H1 (cell line): ENCODE measurements around the gene AIRE. TPM values are rescaled to one million over a fixed set of nuclear protein-coding genes. Genes with fewer than 3 reads are reported as not detected.
"Not testable (repeated sequence)": the region's sequence is repeated elsewhere in the genome, so short reads cannot be mapped to it uniquely, and the experiment has no call there.

ENCODE experiments used
- CTCF ChIA-PET: fragments of 300-600 bp; sonication (Branson Sonifier 250); formaldehyde crosslinking; loops from one replicate; lab custom pipeline; 2021; ENCODE audit not compliant: partially characterized antibody; lab: Charles Lee
- POLR2A ChIA-PET: fragments of 300-600 bp; sonication (Branson Sonifier 250); formaldehyde crosslinking; loops from one replicate; lab custom pipeline; 2021; ENCODE audit warnings: inconsistent platforms; ENCODE audit not compliant: partially characterized antibody; lab: Charles Lee
- DNase-seq, 2 experiments: peaks; one replicate each; pipeline versions ENCODE4 v3.0.0 to v3.0.0-alpha.2; 2010 to 2022; ENCODE audit warnings: low spot score in 2 of 2, low read depth in 1 of 2, mixed read lengths in 1 of 2
- FAIRE-seq: peaks from 2 replicates; lab custom pipeline; 2011; peaks lifted over from hg19 to GRCh38; lab: Jason Lieb, UNC
- H2AFZ ChIP-seq: 2 replicates; pipeline ENCODE4 v1.8.1; 2012; ENCODE audit warnings: low read length, inconsistent platforms
- H2AK5ac ChIP-seq: 2 replicates; pipeline ENCODE4 v1.6.1; 2013; ENCODE audit warnings: low read depth, low read length
- H2BK120ac ChIP-seq: replicated peaks from 2 replicates; pipeline ENCODE3; 2013; ENCODE audit warnings: low read depth, low read length, inconsistent platforms
- H2BK12ac ChIP-seq: 2 replicates; pipeline ENCODE4 v1.6.1; 2013; ENCODE audit warnings: low read depth, low read length
- H2BK15ac ChIP-seq: 2 replicates; pipeline ENCODE4 v1.6.1; 2013; ENCODE audit warnings: low read length
- H2BK20ac ChIP-seq: 2 replicates; pipeline ENCODE4 v1.6.1; 2013; ENCODE audit warnings: low read length
- H2BK5ac ChIP-seq: 2 replicates; pipeline ENCODE4 v1.6.1; 2013; ENCODE audit warnings: low read depth, low read length
- H3K14ac ChIP-seq: 2 replicates; pipeline ENCODE4 v1.6.1; 2013; ENCODE audit warnings: inconsistent platforms; ENCODE audit not compliant: insufficient read length
- H3K18ac ChIP-seq: 2 replicates; pipeline ENCODE4 v1.6.1; 2013; ENCODE audit warnings: low read length; ENCODE audit errors: extremely low read depth
- H3K23ac ChIP-seq: 2 replicates; pipeline ENCODE4 v1.6.1; 2013; ENCODE audit warnings: inconsistent platforms; ENCODE audit not compliant: insufficient read length
- H3K23me2 ChIP-seq: 2 replicates; pipeline ENCODE4 v1.6.1; 2013; ENCODE audit warnings: low read depth, low read length
- H3K27ac ChIP-seq: 2 replicates; pipeline ENCODE4 v1.6.1; 2011; ENCODE audit warnings: low read depth, low read length, inconsistent platforms
- H3K27me3 ChIP-seq, 4 experiments: replicated peaks in 1 of 4; 1 replicate in 1 of 4; 2 replicates in 3 of 4; pipeline versions ENCODE4 v1.6.1 to v1.8.1; 2011 to 2013; ENCODE audit warnings: low read length in 3 of 4, mild to moderate bottlenecking in 3 of 4, inconsistent platforms in 2 of 4, mixed read lengths in 2 of 4, moderate library complexity in 1 of 4; ENCODE audit not compliant: control insufficient read depth in 3 of 4, insufficient read depth in 3 of 4; ENCODE audit errors: extremely low read depth in 1 of 4
- H3K36me3 ChIP-seq, 4 experiments: 2 replicates each; pipeline versions ENCODE4 v1.6.1 to v1.8.1; 2011 to 2013; ENCODE audit warnings: mild to moderate bottlenecking in 4 of 4, low read length in 3 of 4, moderate library complexity in 2 of 4, control low read depth in 1 of 4, inconsistent platforms in 1 of 4; ENCODE audit not compliant: insufficient read depth in 4 of 4, control insufficient read depth in 2 of 4
- H3K4ac ChIP-seq: replicated peaks from 2 replicates; pipeline ENCODE3; 2013; ENCODE audit warnings: low read length, low read depth, mixed read lengths, inconsistent platforms; ENCODE audit not compliant: insufficient read length
- H3K4me1 ChIP-seq, 4 experiments: replicated peaks in 1 of 4; 1 replicate in 1 of 4; 2 replicates in 3 of 4; pipeline versions ENCODE4 v1.6.1 to v1.8.1; 2011 to 2013; ENCODE audit warnings: low read length in 3 of 4, inconsistent platforms in 2 of 4, mixed read lengths in 1 of 4; ENCODE audit not compliant: insufficient read depth in 4 of 4, control insufficient read depth in 3 of 4
- H3K4me2 ChIP-seq, 2 experiments: 2 replicates each; pipeline versions ENCODE4 v1.6.1 to v1.8.1; 2011 to 2013; ENCODE audit warnings: low read depth in 2 of 2, low read length in 2 of 2, control low read depth in 1 of 2, inconsistent platforms in 1 of 2, mild to moderate bottlenecking in 1 of 2; ENCODE audit not compliant: insufficient read depth in 1 of 2
- H3K4me3 ChIP-seq, 4 experiments: fragments of 200-600, 300-600 bp in 1 of 4; sonication (generic), shearing (Covaris generic), sonication (Bioruptor Twin) in 1 of 4; 2 replicates each; pipeline versions ENCODE4 v1.5.1 to v1.8.1; 2011 to 2016; ENCODE audit warnings: low read length in 4 of 4, low read depth in 3 of 4, control low read depth in 2 of 4, inconsistent platforms in 2 of 4, mild to moderate bottlenecking in 2 of 4, mixed read lengths in 1 of 4, moderate library complexity in 1 of 4; ENCODE audit not compliant: insufficient read depth in 2 of 4; ENCODE audit errors: extremely low read depth in 1 of 4
- H3K56ac ChIP-seq: replicated peaks from 2 replicates; pipeline ENCODE3; 2013; ENCODE audit warnings: low read depth, mild to moderate bottlenecking, mixed read lengths, low read length, inconsistent platforms; ENCODE audit not compliant: insufficient read length
- H3K79me1 ChIP-seq: 2 replicates; pipeline ENCODE4 v1.6.1; 2013; ENCODE audit warnings: low read depth, low read length, control low read depth
- H3K79me2 ChIP-seq, 2 experiments: 2 replicates each; pipeline versions ENCODE4 v1.6.1 to v1.8.1; 2012 to 2013; ENCODE audit warnings: low read length in 2 of 2, mild to moderate bottlenecking in 2 of 2, inconsistent platforms in 1 of 2; ENCODE audit not compliant: insufficient read depth in 2 of 2, control insufficient read depth in 1 of 2
- H3K9ac ChIP-seq, 4 experiments: replicated peaks in 1 of 4; 1 replicate in 1 of 4; 2 replicates in 3 of 4; pipeline versions ENCODE4 v1.6.1 to v1.8.1; 2011 to 2013; ENCODE audit warnings: low read depth in 3 of 4, low read length in 3 of 4, control low read depth in 2 of 4, mild to moderate bottlenecking in 2 of 4, moderate library complexity in 2 of 4, inconsistent platforms in 1 of 4; ENCODE audit errors: extremely low read depth in 1 of 4
- H3K9me3 ChIP-seq, 2 experiments: 2 replicates each; pipeline versions ENCODE4 v1.6.1 to v1.8.1; 2012 to 2013; ENCODE audit warnings: mild to moderate bottlenecking in 2 of 2, moderate library complexity in 2 of 2, control low read depth in 1 of 2, inconsistent platforms in 1 of 2, low read depth in 1 of 2, low read length in 1 of 2, mixed read lengths in 1 of 2; ENCODE audit not compliant: insufficient read depth in 2 of 2
- H4K20me1 ChIP-seq, 2 experiments: replicated peaks in 1 of 2; 2 replicates each; pipeline versions ENCODE3 to v1.8.1; 2011 to 2013; ENCODE audit warnings: inconsistent platforms in 2 of 2, low read length in 2 of 2, mild to moderate bottlenecking in 1 of 2; ENCODE audit not compliant: insufficient read depth in 2 of 2, control insufficient read depth in 1 of 2
- H4K5ac ChIP-seq: 2 replicates; pipeline ENCODE4 v1.6.1; 2013; ENCODE audit warnings: low read length, low read depth, mixed read lengths, inconsistent platforms; ENCODE audit not compliant: insufficient read length
- H4K8ac ChIP-seq: 2 replicates; pipeline ENCODE4 v1.8.0; 2013; ENCODE audit warnings: mild to moderate bottlenecking, moderate library complexity, low read length, inconsistent platforms; ENCODE audit not compliant: insufficient read depth; ENCODE audit errors: extremely low read depth
- H4K91ac ChIP-seq: replicated peaks from 2 replicates; pipeline ENCODE3; 2013; ENCODE audit warnings: low read length, mixed read lengths, inconsistent platforms; ENCODE audit not compliant: insufficient read length
- CBX8 ChIP-seq: fragments of 300-800, 300-1000 bp; sonication (generic); IDR thresholded peaks from 2 replicates; pipeline ENCODE4 v1.7.1; 2016; ENCODE audit warnings: low read depth, low read length, borderline replicate concordance
- CEBPB ChIP-seq: IDR thresholded peaks from 2 replicates; pipeline ENCODE4 v1.6.1; 2012; ENCODE audit warnings: low read depth, low read length
- JUN ChIP-seq: IDR thresholded peaks from 2 replicates; pipeline ENCODE4 v1.6.1; 2011; ENCODE audit warnings: low read depth, mild to moderate bottlenecking, improper control_type of control experiment, low read length
- POLR2A ChIP-seq, 2 experiments: IDR thresholded peaks; 1 replicate in 1 of 2; 2 replicates in 1 of 2; pipeline ENCODE4 v1.6.1; 2011; ENCODE audit warnings: low read depth in 2 of 2, low read length in 2 of 2, mild to moderate bottlenecking in 2 of 2; ENCODE audit errors: control extremely low read depth in 1 of 2
- YY1 ChIP-seq: IDR thresholded peaks from 2 replicates; pipeline ENCODE4 v1.6.1; 2011; ENCODE audit warnings: low read depth, mild to moderate bottlenecking, low read length
- WGBS, 2 experiments: shearing (Covaris generic) in 1 of 2; methylation state at CpG; one replicate each; pipeline versions ENCODE4 v1.1.6 to v1.1.7; 2013 to 2015; ENCODE audit warnings: low lambda C conversion rate in 2 of 2, mixed read lengths in 2 of 2, inconsistent platforms in 1 of 2, low coverage in 1 of 2, missing lambda C conversion rate in 1 of 2; ENCODE audit not compliant: insufficient replicate concordance in 2 of 2, insufficient coverage in 1 of 2, insufficient read length in 1 of 2; ENCODE audit errors: extremely low coverage in 1 of 2, missing lambda C conversion rate in 1 of 2; 5-methylcytosine and 5-hydroxymethylcytosine counted together
- polyA plus RNA-seq, 7 experiments: library from polyadenylated mRNA; depleted of rRNA in 3 of 7; stranded (reverse) in 5 of 7; unstranded in 2 of 7; fragments of >200 nt in 5 of 7; fragments of 200-250 nt in 2 of 7; gene quantifications; 1 replicate in 5 of 7; 2 replicates in 1 of 7; 4 replicates in 1 of 7; pipeline versions ENCODE4 v1.2.1 to v1.2.3, GENCODE V29; 2011 to 2013; ENCODE audit warnings: missing spikeins in 2 of 7, mixed read lengths in 2 of 7
- total RNA-seq: library from RNA; stranded (reverse); fragmentation: NEBNext Ultra II Directional; extraction: Animal tissue kit (Norgen Biotek cat#: 25700); gene quantifications from 2 replicates; pipeline ENCODE4 v1.2.1, GENCODE V29; 2021
- TF ChIP-seq, protein P1 (sequence below), 3 experiments: IDR thresholded peaks; 1 replicate in 2 of 3; 2 replicates in 1 of 3; pipeline versions ENCODE4 v1.5.1 to v1.6.1; 2011; ENCODE audit warnings: low read length in 3 of 3, mild to moderate bottlenecking in 3 of 3, inconsistent platforms in 2 of 3, low read depth in 1 of 3, moderate library complexity in 1 of 3; ENCODE audit not compliant: insufficient read depth in 1 of 3; ENCODE audit errors: control extremely low read depth in 1 of 3

Gene AIRE
- total and polyA plus RNA-seq, 2 of the 8 experiments (the other 6 are each of a cell fraction or from before 2014, with no cell fraction given), result 0.09 TPM; not detected in 1

DNA sequence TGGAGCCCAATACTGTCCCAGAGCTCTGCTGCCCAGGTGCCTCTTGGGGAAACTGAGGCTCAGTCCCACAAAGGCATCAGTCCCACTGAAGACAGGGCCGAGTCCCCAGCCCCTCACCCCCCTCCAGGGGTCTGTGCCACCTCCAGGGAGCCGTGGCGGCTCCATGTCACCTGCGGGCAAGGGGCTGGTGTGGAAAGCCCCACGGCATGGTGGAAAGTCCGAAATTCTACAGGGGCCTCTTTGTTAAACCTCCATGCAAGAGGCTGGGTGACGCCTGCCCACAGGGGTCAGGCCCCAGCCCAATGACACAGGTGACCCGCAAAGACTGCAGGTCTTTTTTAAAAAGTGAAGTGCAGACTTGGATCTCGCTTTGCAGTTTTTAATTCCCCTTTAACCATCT, 3.3 kb upstream of the AIRE start (continued):
- TF ChIP-seq, protein P1, sequence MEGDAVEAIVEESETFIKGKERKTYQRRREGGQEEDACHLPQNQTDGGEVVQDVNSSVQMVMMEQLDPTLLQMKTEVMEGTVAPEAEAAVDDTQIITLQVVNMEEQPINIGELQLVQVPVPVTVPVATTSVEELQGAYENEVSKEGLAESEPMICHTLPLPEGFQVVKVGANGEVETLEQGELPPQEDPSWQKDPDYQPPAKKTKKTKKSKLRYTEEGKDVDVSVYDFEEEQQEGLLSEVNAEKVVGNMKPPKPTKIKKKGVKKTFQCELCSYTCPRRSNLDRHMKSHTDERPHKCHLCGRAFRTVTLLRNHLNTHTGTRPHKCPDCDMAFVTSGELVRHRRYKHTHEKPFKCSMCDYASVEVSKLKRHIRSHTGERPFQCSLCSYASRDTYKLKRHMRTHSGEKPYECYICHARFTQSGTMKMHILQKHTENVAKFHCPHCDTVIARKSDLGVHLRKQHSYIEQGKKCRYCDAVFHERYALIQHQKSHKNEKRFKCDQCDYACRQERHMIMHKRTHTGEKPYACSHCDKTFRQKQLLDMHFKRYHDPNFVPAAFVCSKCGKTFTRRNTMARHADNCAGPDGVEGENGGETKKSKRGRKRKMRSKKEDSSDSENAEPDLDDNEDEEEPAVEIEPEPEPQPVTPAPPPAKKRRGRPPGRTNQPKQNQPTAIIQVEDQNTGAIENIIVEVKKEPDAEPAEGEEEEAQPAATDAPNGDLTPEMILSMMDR (IDR thresholded peaks at IDR 0.05; ENCODE audit: control extremely low read depth in 1 of 3, insufficient read depth in 1 of 3, low read depth in 1 of 3, low read length in 3 of 3), result no peak
- TF ChIP-seq POLR2A (IDR thresholded peaks at IDR 0.05; ENCODE audit: control extremely low read depth in 1 of 2, low read depth in 2 of 2, low read length in 2 of 2) (no peak), YY1 (no peak), CEBPB (no peak), JUN (no peak), CBX8 (no peak)

DNA sequence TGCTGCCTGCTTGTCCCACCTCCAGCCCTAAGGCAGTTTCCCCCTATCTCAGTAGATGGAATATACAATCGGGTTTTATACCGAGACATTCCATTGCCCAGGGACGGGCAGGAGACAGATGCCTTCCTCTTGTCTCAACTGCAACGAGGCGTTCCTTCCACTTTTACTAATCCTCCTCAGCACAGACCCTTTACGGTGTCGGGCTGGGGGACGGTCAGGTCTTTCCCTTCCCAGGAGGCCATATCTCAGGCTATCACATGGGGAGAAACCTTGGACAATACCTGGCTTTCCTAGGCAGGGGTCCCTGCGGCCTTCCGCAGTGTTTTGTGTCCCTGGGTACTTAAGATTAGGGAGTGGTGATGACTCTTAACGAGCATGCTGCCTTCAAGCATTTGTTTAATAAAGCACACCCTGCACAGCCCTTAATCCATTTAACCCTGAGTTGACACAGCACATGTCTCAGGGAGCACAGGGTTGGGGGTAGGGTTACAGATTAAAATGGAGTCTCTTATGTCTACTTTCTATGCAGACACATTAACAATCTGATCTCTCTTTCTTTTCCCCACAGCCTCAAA, 2.4 kb upstream of the AIRE start:
- DNase-seq, H2BK5ac ChIP-seq, H3K4me3 ChIP-seq, H2AK5ac ChIP-seq, H2BK120ac ChIP-seq, H3K23me2 ChIP-seq, H4K8ac ChIP-seq, FAIRE-seq, H3K9me3 ChIP-seq, H3K79me1 ChIP-seq, H3K9ac ChIP-seq, H2AFZ ChIP-seq, H2BK20ac ChIP-seq, H3K14ac ChIP-seq, H3K36me3 ChIP-seq, H4K5ac ChIP-seq, H4K91ac ChIP-seq, H3K23ac ChIP-seq, POLR2A ChIA-PET, H3K4ac ChIP-seq, H3K56ac ChIP-seq, H4K20me1 ChIP-seq, H3K4me2 ChIP-seq, H3K27ac ChIP-seq, H3K79me2 ChIP-seq: not testable (repeated sequence)
- H3K4me1 ChIP-seq, result peaks cover 0 to 23% (median 15%) of the 10 kb centered on the region in 4 experiments; a peak in 6 of 7 replicates
- 0 out of 2 replicates have a peak overlapping the region, but pooled peaks have one; percentile 72 for H2BK15ac ChIP-seq
- peak overlapping the region; percentile 68; the same call in 1 of the 2 replicates for H2BK12ac ChIP-seq
- peak overlapping the region; percentile 71; the same call in 1 of the 2 replicates for H3K18ac ChIP-seq
- 39% methylated on average over 11 of the region's 11 CpGs; no CpG with 5 or more reads in 1 of the 2 experiments for WGBS, 2 experiments
- H3K27me3 ChIP-seq, result peaks cover 0 to 28% (median 17%) of the 10 kb centered on the region in 4 experiments; a peak in 5 of 7 replicates
- CTCF ChIA-PET, result interaction anchor here (5.3 kb wide), 1 partner anchor 13 kb away, joined by 53 read pairs; no protein-coding TSS in a partner anchor
